Measurements from ENCODE around the gene ERMN.

ERMN gene

DNA sequence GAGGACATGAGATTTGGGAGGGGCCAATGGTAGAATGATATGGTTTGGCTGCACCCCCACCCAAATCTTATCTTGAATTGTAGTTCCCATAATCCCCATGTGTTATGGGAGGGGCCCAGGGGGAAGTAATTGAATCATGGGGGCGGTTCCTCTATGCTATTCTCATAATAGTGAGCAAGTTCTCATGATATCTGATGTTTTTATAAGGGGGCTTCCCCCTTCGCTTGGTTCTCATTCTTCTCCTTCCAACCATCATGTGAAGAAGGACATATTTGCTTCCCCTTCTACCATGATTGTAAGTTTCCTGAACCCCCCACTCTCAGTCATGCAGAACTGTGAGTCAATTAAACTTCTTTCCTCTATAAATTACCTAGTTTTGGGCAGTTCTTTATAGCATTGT, 37.0 kb upstream of the ERMN start:
- Histone ChIP-seq H3K9me3 (no peaks in the 10 kb centered on the region), H3K36me3 (no peaks in the 10 kb centered on the region), H3K4me3 (ENCODE audit: low read depth in 1 of 2, low read length in 1 of 2) (no peak overlapping the region), H3K4me1 (ENCODE audit: control insufficient read depth in 1 of 2, insufficient read depth in 1 of 2, low read depth in 1 of 2, low read length in 1 of 2) (no peaks in the 10 kb centered on the region), H3K27me3 (no peaks in the 10 kb centered on the region), H3K27ac (no peak overlapping the region)
- TF ChIP-seq, protein P1, sequence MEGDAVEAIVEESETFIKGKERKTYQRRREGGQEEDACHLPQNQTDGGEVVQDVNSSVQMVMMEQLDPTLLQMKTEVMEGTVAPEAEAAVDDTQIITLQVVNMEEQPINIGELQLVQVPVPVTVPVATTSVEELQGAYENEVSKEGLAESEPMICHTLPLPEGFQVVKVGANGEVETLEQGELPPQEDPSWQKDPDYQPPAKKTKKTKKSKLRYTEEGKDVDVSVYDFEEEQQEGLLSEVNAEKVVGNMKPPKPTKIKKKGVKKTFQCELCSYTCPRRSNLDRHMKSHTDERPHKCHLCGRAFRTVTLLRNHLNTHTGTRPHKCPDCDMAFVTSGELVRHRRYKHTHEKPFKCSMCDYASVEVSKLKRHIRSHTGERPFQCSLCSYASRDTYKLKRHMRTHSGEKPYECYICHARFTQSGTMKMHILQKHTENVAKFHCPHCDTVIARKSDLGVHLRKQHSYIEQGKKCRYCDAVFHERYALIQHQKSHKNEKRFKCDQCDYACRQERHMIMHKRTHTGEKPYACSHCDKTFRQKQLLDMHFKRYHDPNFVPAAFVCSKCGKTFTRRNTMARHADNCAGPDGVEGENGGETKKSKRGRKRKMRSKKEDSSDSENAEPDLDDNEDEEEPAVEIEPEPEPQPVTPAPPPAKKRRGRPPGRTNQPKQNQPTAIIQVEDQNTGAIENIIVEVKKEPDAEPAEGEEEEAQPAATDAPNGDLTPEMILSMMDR (IDR thresholded peaks at IDR 0.05) = no peak

DNA sequence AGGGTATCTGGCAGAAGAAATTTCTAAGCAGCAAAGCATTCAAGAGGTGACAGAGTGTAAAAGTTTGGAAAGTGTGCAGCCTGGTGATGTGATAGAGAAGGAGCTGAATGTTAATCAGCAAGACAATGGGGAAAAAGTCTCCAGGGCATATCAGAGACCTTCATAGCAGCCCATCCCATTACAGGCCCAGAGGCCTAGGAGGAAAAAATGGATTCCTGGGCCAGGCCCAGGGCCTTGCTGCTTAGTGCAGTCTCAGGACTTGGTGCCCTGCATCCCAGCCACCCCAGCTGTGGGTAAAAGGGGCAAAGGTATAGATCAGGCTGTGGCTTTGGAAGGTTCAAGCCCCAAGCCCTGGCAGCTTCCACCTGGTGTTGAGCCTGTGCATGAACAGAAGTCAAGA, 35.9 kb upstream of the ERMN start:
- Histone ChIP-seq H3K36me3 (no peaks in the 10 kb centered on the region), H3K4me3 (ENCODE audit: low read depth in 1 of 2, low read length in 1 of 2) (no peak overlapping the region), H3K4me1 (ENCODE audit: control insufficient read depth in 1 of 2, insufficient read depth in 1 of 2, low read depth in 1 of 2, low read length in 1 of 2) (no peaks in the 10 kb centered on the region), H3K27me3 (no peaks in the 10 kb centered on the region), H3K9me3 (no peaks in the 10 kb centered on the region), H3K27ac (no peak overlapping the region)
- TF ChIP-seq, protein P1 (IDR thresholded peaks at IDR 0.05) = no peak

DNA sequence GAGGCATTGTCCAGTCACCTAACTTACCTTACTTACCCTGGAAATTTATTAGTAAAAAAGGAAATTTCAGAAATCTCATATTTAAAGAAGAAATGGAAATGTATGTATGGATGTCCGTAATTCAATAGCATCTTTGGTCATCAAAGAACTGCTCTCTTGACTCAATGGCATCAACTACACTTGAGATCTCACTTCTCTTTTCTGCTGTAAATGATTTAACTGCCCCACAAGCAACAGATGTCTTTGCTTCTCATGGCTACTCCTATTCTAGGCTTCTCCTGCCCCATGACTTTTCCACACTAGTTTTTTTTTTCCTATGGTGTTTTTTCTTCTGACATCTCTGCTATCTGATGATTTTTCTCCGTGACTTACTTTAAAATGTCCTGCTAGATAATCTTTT, 34.0 kb upstream of the ERMN start:
- Histone ChIP-seq H3K27me3 (no peaks in the 10 kb centered on the region), H3K27ac (no peak overlapping the region), H3K36me3 (no peaks in the 10 kb centered on the region), H3K4me1 (ENCODE audit: control insufficient read depth in 1 of 2, insufficient read depth in 1 of 2, low read depth in 1 of 2, low read length in 1 of 2) (no peaks in the 10 kb centered on the region), H3K4me3 (ENCODE audit: low read depth in 1 of 2, low read length in 1 of 2) (no peak overlapping the region), H3K9me3 (no peaks in the 10 kb centered on the region)
- TF ChIP-seq, protein P1 (IDR thresholded peaks at IDR 0.05) = no peak

DNA sequence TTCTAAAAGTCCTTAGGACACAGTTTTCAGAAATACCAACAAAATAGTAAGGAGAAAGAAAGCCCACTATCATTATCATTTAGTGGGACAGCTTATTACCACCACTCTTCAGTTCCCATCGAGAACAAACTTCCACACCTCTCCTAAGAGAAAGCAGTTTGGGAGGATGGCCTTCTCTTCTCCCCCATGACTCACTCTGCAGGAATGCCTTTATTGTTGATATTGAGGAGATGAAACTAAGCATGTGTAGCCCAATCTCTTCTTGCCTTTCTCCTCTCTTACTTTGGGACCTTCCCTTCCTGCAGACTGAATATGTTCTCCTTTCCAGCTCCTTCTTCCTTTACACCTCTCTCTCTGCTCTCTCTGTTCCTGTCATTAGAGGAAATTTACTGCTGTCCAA, 30.0 kb upstream of the ERMN start:
- no peaks in the 10 kb centered on the region for H3K9me3 ChIP-seq
- H3K4me1 ChIP-seq (ENCODE audit: control insufficient read depth in 1 of 2, insufficient read depth in 1 of 2, low read depth in 1 of 2, low read length in 1 of 2) = no peaks in the 10 kb centered on the region
- H3K27ac ChIP-seq = no peak overlapping the region
- H3K36me3 ChIP-seq = no peaks in the 10 kb centered on the region
- H3K4me3 ChIP-seq (ENCODE audit: low read depth in 1 of 2, low read length in 1 of 2) = no peak overlapping the region
- no peaks in the 10 kb centered on the region for H3K27me3 ChIP-seq
- TF ChIP-seq, protein P1 (IDR thresholded peaks at IDR 0.05) = no peak

DNA sequence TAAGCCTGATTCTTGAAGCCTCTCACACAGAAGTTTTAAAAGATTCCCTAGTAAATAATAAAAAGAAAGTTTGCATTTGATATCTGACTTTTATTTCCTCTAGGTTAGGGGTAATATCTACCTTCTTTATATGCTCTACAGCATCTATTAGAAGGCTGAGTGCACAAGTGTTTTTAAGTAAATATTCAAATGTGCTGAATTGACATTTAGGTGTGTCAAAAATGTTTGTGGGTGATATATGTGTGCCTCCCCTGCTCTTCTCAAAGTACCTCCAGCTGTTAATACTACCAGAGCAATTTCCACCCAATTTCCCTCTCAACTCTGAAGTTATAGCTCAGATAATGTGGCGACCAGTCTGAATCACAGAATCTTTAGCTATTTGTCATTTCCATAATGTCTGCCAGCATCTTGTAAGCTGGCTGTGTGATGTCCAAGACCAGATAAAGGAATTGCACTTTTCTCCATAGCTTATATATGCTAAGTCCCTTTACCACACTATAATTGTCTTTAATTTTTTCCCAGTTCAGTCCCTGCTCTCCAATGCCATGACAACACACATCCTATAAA, 24.4 kb upstream of the ERMN start:
- Histone ChIP-seq H3K27me3 (no peaks in the 10 kb centered on the region), H3K4me1 (ENCODE audit: control insufficient read depth in 1 of 2, insufficient read depth in 1 of 2, low read depth in 1 of 2, low read length in 1 of 2) (no peaks in the 10 kb centered on the region), H3K4me3 (ENCODE audit: low read depth in 1 of 2, low read length in 1 of 2) (no peak overlapping the region), H3K36me3 (no peaks in the 10 kb centered on the region), H3K27ac (no peak overlapping the region), H3K9me3 (no peaks in the 10 kb centered on the region)
- TF ChIP-seq, protein P1 (IDR thresholded peaks at IDR 0.05) = no peak

All from neutrophil (primary cell).